Neural crest cell (in vitro differentiated cells): ENCODE results near the gene SIRPB1. TPM values are rescaled to one million over a fixed set of nuclear protein-coding genes. Genes with fewer than 3 reads are reported as not detected.
A peak's percentile ranks its signal among the peaks of the same experiment; 100 is the strongest.
"Not testable (repeated sequence)": the region's sequence is repeated elsewhere in the genome, so short reads cannot be mapped to it uniquely, and the experiment has no call there.

Experiments
- DNase-seq: peaks from one replicate; pipeline ENCODE4 v3.0.0; 2021; ENCODE audit warnings: low read depth, mixed read lengths, low spot score
- H3K27ac Mint-ChIP-seq: one replicate; pipeline ENCODE4 v1.8.0; 2021; ENCODE audit warnings: mild to moderate bottlenecking, mixed read lengths; ENCODE audit not compliant: unreplicated experiment
- H3K27me3 Mint-ChIP-seq: 2 replicates; pipeline ENCODE4 v1.8.0; 2021; ENCODE audit warnings: low read depth, mild to moderate bottlenecking, mixed read lengths
- H3K36me3 Mint-ChIP-seq: 2 replicates; pipeline ENCODE4 v1.8.0; 2021; ENCODE audit warnings: low read depth, mild to moderate bottlenecking, mixed read lengths
- H3K4me1 Mint-ChIP-seq: 2 replicates; pipeline ENCODE4 v1.8.0; 2021; ENCODE audit warnings: mixed read lengths
- H3K4me3 Mint-ChIP-seq: one replicate; pipeline ENCODE4 v1.8.0; 2021; ENCODE audit warnings: mild to moderate bottlenecking, mixed read lengths
- H3K9me3 Mint-ChIP-seq: 2 replicates; pipeline ENCODE4 v1.8.0; 2021; ENCODE audit warnings: mixed read lengths
- CTCF ChIP-seq: fragments of 200-600 bp; sonication (generic); conservative IDR thresholded peaks from 2 replicates; pipeline ENCODE4 v1.5.0; 2021; ENCODE audit warnings: antibody characterized with exemption, mild to moderate bottlenecking
- total RNA-seq: library from RNA; stranded (reverse); gene quantifications from 2 replicates; pipeline ENCODE4 v1.2.1, GENCODE V29; 2021

The SIRPB1 gene
- total RNA-seq, 1 donor from 2014 or later, result 0.77 TPM

- Mint-ChIP-seq H3K27me3 (no peaks in the 10 kb centered on the region), H3K4me3 (no peak overlapping the region), H3K36me3 (no peaks in the 10 kb centered on the region), H3K4me1 (no peaks in the 10 kb centered on the region), H3K27ac (no peak overlapping the region), H3K9me3 (no peaks in the 10 kb centered on the region)
- DNase-seq, result no peak
- no peak for TF ChIP-seq CTCF
Measured at GRCh38 chr20:1588533-1589460, 31.0 kb downstream of the SIRPB1 start.

GRCh38 chr20:1587781-1588532 lies 31.9 kb downstream of the SIRPB1 start:
- Mint-ChIP-seq H3K4me3 (no peak overlapping the region), H3K9me3 (no peaks in the 10 kb centered on the region), H3K36me3 (no peaks in the 10 kb centered on the region), H3K4me1 (no peaks in the 10 kb centered on the region), H3K27ac (no peak overlapping the region), H3K27me3 (no peaks in the 10 kb centered on the region)
- TF ChIP-seq CTCF, result no peak
- no peak for DNase-seq

GRCh38 chr20:1579488-1579887 lies 40.3 kb downstream of the SIRPB1 start:
- no peak overlapping the region for H3K27ac Mint-ChIP-seq
- peaks cover 2% of the 10 kb centered on the region for H3K27me3 Mint-ChIP-seq
- H3K4me1 Mint-ChIP-seq, result no peaks in the 10 kb centered on the region
- H3K9me3 Mint-ChIP-seq, result no peaks in the 10 kb centered on the region
- no peak for DNase-seq
- TF ChIP-seq CTCF, result no peak
- H3K4me3 Mint-ChIP-seq, result no peak overlapping the region
- H3K36me3 Mint-ChIP-seq, result no peaks in the 10 kb centered on the region

- Mint-ChIP-seq H3K27me3 (peaks cover 2% of the 10 kb centered on the region), H3K27ac (peak overlapping the region; percentile 12), H3K36me3 (no peaks in the 10 kb centered on the region), H3K4me3 (no peak overlapping the region), H3K4me1 (no peaks in the 10 kb centered on the region), H3K9me3 (no peaks in the 10 kb centered on the region)
- no peak for TF ChIP-seq CTCF
- no peak for DNase-seq
Measured at GRCh38 chr20:1577906-1578305, 41.9 kb downstream of the SIRPB1 start.

GRCh38 chr20:1577313-1577712 lies 42.5 kb downstream of the SIRPB1 start:
- H3K36me3 Mint-ChIP-seq, DNase-seq, H3K9me3 Mint-ChIP-seq, H3K4me1 Mint-ChIP-seq, H3K4me3 Mint-ChIP-seq, H3K27ac Mint-ChIP-seq, H3K27me3 Mint-ChIP-seq: not testable (repeated sequence)

- no peaks in the 10 kb centered on the region for H3K36me3 Mint-ChIP-seq
- TF ChIP-seq CTCF, result no peak
- no peaks in the 10 kb centered on the region for H3K9me3 Mint-ChIP-seq
- H3K4me3 Mint-ChIP-seq, result no peak overlapping the region
- no peaks in the 10 kb centered on the region for H3K4me1 Mint-ChIP-seq
- no peak for DNase-seq
- no peak overlapping the region for H3K27ac Mint-ChIP-seq
- H3K27me3 Mint-ChIP-seq, result peaks cover 2% of the 10 kb centered on the region
Measured at GRCh38 chr20:1576641-1577040, 43.2 kb downstream of the SIRPB1 start.

GRCh38 chr20:1576003-1576402 lies 43.8 kb downstream of the SIRPB1 start:
- not testable (repeated sequence) for H3K27ac Mint-ChIP-seq, H3K4me3 Mint-ChIP-seq, H3K4me1 Mint-ChIP-seq, H3K27me3 Mint-ChIP-seq, H3K36me3 Mint-ChIP-seq, DNase-seq, H3K9me3 Mint-ChIP-seq

- not testable (repeated sequence) for H3K27ac Mint-ChIP-seq, H3K4me3 Mint-ChIP-seq, DNase-seq, H3K36me3 Mint-ChIP-seq, H3K27me3 Mint-ChIP-seq, H3K9me3 Mint-ChIP-seq, H3K4me1 Mint-ChIP-seq
Measured at GRCh38 chr20:1571583-1571982, 48.2 kb downstream of the SIRPB1 start.
